Measurements from ENCODE around the gene TMUB1.

Gene TMUB1

DNA sequence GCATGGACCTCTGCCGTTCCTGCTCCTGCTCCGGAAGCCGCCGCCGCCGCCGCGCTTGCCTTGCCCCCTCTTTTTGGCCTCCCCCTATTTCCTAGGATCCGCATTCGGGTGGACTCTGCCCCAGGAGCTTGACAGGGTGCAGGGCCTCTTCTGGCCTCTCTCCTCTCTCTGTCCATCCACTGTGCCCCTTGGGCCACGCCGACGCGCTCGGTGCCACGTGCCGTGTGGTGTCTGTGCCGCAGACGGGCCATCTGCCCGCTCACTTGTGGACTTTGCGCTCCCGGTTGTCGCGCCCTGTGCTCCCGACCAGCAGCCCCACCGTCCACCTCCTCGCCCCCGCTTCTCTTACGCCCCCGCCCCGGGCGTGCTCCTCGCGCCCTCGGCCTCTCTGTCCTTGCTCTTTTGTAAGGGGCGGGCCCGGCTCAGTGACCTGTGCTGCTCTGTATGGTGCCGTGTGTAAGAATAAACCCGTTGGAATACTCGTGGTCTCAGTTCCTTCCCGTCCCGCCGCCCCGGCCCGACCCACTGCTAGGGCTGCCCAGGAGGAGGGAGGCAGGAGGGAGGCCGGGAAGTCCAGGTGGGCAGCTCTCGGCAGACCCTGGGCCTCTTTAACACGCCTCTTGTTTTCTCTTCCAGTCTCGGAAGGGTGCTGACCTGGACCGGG, 40.0 kb upstream of the TMUB1 start:
- Histone ChIP-seq H3K27me3 (replicated peaks) (no peaks in the 10 kb centered on the region), H3K4me3 (ENCODE audit: low read depth, low read length) (no peak overlapping the region), H3K36me3 (replicated peaks) (peaks cover 44% of the 10 kb centered on the region), H3K27ac (no peak overlapping the region)
- in situ Hi-C loops (cut with HindIII; ENCODE audit: low pct_ligation_motif_present, low sequenced_read_pairs) = no loop called here
- TF ChIP-seq, protein P1, sequence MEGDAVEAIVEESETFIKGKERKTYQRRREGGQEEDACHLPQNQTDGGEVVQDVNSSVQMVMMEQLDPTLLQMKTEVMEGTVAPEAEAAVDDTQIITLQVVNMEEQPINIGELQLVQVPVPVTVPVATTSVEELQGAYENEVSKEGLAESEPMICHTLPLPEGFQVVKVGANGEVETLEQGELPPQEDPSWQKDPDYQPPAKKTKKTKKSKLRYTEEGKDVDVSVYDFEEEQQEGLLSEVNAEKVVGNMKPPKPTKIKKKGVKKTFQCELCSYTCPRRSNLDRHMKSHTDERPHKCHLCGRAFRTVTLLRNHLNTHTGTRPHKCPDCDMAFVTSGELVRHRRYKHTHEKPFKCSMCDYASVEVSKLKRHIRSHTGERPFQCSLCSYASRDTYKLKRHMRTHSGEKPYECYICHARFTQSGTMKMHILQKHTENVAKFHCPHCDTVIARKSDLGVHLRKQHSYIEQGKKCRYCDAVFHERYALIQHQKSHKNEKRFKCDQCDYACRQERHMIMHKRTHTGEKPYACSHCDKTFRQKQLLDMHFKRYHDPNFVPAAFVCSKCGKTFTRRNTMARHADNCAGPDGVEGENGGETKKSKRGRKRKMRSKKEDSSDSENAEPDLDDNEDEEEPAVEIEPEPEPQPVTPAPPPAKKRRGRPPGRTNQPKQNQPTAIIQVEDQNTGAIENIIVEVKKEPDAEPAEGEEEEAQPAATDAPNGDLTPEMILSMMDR (IDR thresholded peaks at IDR 0.05; ENCODE audit: low read depth, low read length, missing control alignments) = no peak
- no peak for DNase-seq

DNA sequence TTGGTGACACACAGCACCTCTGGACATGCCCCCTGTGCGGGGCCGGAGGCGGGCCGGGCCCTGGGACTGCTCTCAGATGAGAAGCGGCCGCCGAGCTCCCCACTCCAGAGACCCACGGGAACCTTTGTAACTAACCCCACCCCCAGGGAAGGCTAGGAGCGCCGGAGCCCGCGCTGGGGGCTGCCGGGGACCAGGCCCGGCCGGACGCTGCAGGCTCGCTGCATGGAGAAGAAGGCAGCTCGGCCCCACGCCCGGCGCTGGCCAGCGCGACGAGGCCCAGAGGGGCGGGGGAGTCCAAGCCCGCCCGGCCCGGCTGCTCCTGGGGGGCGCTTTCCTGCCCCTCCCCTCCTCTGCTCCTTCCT, 39.5 kb upstream of the TMUB1 start:
- TF ChIP-seq, protein P1 (IDR thresholded peaks at IDR 0.05; ENCODE audit: low read depth, low read length, missing control alignments) = no peak
- Histone ChIP-seq H3K27me3 (replicated peaks) (no peaks in the 10 kb centered on the region), H3K4me3 (ENCODE audit: low read depth, low read length) (no peak overlapping the region), H3K27ac (no peak overlapping the region), H3K36me3 (replicated peaks) (peaks cover 46% of the 10 kb centered on the region)
- DNase-seq = no peak
- in situ Hi-C loops (cut with HindIII; ENCODE audit: low pct_ligation_motif_present, low sequenced_read_pairs) = no loop called here

DNA sequence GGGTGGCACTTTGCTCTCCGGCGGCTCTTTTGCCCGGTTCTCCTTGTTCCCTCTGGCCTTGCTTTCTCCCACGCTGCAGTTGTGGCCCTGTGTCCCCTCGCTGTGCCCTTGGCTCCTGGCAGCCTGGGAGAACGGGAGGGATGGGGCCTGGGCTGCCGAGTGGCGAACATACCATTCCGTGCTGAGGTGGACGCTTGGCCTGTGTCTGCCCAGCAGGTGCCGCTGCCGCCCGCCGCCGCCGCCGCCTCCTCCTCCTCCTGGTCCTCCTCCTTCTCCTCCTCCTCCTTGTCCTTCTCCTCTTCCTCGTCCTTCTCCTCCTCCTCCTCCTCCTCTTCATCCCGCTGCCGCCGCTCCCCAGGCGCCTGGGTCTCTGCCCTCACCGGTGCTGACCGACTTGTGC, 39.0 kb upstream of the TMUB1 start:
- no peak for DNase-seq
- H3K27ac ChIP-seq = no peak overlapping the region
- no peaks in the 10 kb centered on the region for H3K27me3 ChIP-seq (replicated peaks)
- TF ChIP-seq, protein P1 (IDR thresholded peaks at IDR 0.05; ENCODE audit: low read depth, low read length, missing control alignments) = peak; percentile 33
- H3K36me3 ChIP-seq (replicated peaks) = peaks cover 47% of the 10 kb centered on the region
- H3K4me3 ChIP-seq (ENCODE audit: low read depth, low read length) = no peak overlapping the region
- in situ Hi-C loops (cut with HindIII; ENCODE audit: low pct_ligation_motif_present, low sequenced_read_pairs) = no loop called here

DNA sequence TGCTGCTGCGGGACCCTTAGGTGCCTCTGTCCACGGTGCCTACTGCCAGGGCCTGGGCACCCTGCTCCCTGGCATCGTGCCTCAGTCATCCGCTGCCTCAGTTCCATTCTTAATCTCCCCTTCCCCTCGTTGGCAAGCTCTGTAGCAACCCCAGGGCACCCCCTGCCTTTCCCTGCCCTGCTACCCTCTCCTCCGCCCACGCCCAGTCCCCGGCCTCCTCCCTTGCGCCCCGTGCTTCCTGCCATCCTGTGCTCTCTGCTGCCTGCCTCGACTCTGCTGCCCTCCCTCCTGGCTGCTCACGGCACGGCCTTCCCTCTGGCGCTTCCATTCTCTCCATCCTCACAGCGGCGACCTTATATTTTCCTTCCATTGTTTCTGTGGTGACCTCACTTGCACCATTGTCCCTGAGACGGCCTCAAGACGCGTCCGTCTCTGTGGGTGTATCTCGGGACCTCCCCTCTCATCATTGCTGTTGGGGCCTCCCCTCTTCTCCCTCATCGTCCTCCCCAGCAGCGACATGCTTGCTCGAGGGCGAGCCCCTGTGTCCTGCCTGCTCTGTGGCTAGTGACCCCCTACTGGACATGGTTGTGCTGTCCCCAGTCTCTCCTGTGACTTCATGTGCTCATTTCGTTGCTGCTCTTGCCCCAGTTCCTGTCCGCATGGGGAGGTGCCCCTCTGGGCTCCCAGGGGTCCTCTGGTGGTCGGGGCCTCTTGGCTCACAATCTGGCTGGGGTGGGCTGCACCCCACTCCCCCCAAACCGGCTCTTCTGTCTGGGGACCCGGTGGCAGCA, 38.3 kb upstream of the TMUB1 start:
- Histone ChIP-seq H3K36me3 (replicated peaks) (peaks cover 47% of the 10 kb centered on the region), H3K27me3 (replicated peaks) (no peaks in the 10 kb centered on the region), H3K27ac (no peak overlapping the region), H3K4me3 (ENCODE audit: low read depth, low read length) (no peak overlapping the region)
- DNase-seq = no peak
- in situ Hi-C loops (cut with HindIII; ENCODE audit: low pct_ligation_motif_present, low sequenced_read_pairs) = no loop called here
- TF ChIP-seq, protein P1 (IDR thresholded peaks at IDR 0.05; ENCODE audit: low read depth, low read length, missing control alignments) = no peak

DNA sequence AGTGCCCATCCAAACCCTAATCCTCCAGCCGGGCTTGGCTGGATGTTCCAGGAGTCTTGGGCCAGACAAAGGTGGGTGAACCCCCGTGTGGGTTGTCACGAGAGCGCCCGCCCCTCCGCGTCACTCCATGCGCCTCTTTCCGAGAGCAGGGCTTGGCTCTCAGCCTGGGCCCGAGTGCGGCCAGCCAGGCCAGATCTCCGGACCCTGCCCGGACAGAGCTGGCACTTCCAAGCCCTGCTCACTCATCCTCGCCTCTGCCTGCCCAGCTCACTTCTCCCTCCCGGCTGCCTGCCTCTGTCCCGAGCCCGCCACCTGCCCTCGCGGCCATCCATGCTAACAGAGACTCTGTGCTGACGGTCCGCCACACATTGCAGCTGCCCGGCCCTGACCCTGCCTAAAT, 37.6 kb upstream of the TMUB1 start:
- in situ Hi-C loops (cut with HindIII; ENCODE audit: low pct_ligation_motif_present, low sequenced_read_pairs) = no loop called here
- TF ChIP-seq, protein P1 (IDR thresholded peaks at IDR 0.05; ENCODE audit: low read depth, low read length, missing control alignments) = no peak
- no peak overlapping the region for H3K27ac ChIP-seq
- no peak for DNase-seq
- H3K27me3 ChIP-seq (replicated peaks) = no peaks in the 10 kb centered on the region
- no peak overlapping the region for H3K4me3 ChIP-seq (ENCODE audit: low read depth, low read length)
- H3K36me3 ChIP-seq (replicated peaks) = peaks cover 47% of the 10 kb centered on the region

Data from brain microvascular endothelial cell (primary cell).